Neuronal stem cell (in vitro differentiated cells): ENCODE results near the gene MKNK1.
A peak's percentile ranks its signal among the peaks of the same experiment; 100 is the strongest.

ENCODE experiments used
- DNase-seq: peaks from one replicate; pipeline ENCODE4 v3.0.0-alpha.2; 2013; ENCODE audit warnings: low spot score
- H2AFZ ChIP-seq: one replicate; pipeline ENCODE4 v1.6.1; 2013; ENCODE audit warnings: mild to moderate bottlenecking, low read length, inconsistent platforms
- H2AK5ac ChIP-seq: 2 replicates; pipeline ENCODE4 v1.6.1; 2013; ENCODE audit warnings: low read depth, mild to moderate bottlenecking, inconsistent platforms, low read length, moderate library complexity, mixed read lengths
- H2BK120ac ChIP-seq: 2 replicates; pipeline ENCODE4 v1.6.1; 2013; ENCODE audit warnings: low read depth, mild to moderate bottlenecking, inconsistent platforms, low read length, moderate library complexity, mixed read lengths
- H2BK12ac ChIP-seq: one replicate; pipeline ENCODE4 v1.6.1; 2013; ENCODE audit warnings: low read length, inconsistent platforms
- H2BK15ac ChIP-seq: 2 replicates; pipeline ENCODE4 v1.6.1; 2013; ENCODE audit warnings: mild to moderate bottlenecking, low read length, inconsistent platforms, mixed read lengths
- H2BK5ac ChIP-seq: one replicate; pipeline ENCODE4 v1.6.1; 2013; ENCODE audit warnings: inconsistent platforms, mild to moderate bottlenecking, low read length, moderate library complexity
- H3K14ac ChIP-seq: one replicate; pipeline ENCODE4 v1.6.1; 2013; ENCODE audit warnings: low read length, inconsistent platforms
- H3K18ac ChIP-seq: 2 replicates; pipeline ENCODE4 v1.6.1; 2013; ENCODE audit warnings: low read length, inconsistent platforms
- H3K23ac ChIP-seq: 2 replicates; pipeline ENCODE4 v1.6.1; 2013; ENCODE audit warnings: low read depth, mild to moderate bottlenecking, mixed read lengths, low read length, inconsistent platforms; ENCODE audit not compliant: poor library complexity
- H3K27ac ChIP-seq: replicated peaks from 3 replicates; pipeline ENCODE4 v1.5.1; 2013; ENCODE audit warnings: low read length, inconsistent platforms
- H3K27me3 ChIP-seq, 3 experiments: 2 replicates each; pipeline ENCODE4 v1.6.1; 2013; ENCODE audit warnings: low read length in 3 of 3, mild to moderate bottlenecking in 2 of 3, inconsistent platforms in 1 of 3, low read depth in 1 of 3, mixed read lengths in 1 of 3, moderate library complexity in 1 of 3; ENCODE audit not compliant: control insufficient read depth in 3 of 3, insufficient read depth in 3 of 3
- H3K36me3 ChIP-seq, 2 donors: replicated peaks in 1 of 2; 2 replicates each; pipeline ENCODE4 v1.6.1; 2013; ENCODE audit warnings: low read length in 2 of 2; ENCODE audit not compliant: control insufficient read depth in 2 of 2, insufficient read depth in 2 of 2
- H3K4ac ChIP-seq: 2 replicates; pipeline ENCODE4 v1.6.1; 2013; ENCODE audit warnings: inconsistent platforms, mild to moderate bottlenecking, low read length, moderate library complexity
- H3K4me1 ChIP-seq, 2 donors: 1 replicate in 1 of 2; 2 replicates in 1 of 2; pipeline ENCODE4 v1.6.1; 2013; ENCODE audit warnings: low read length in 2 of 2, low read depth in 1 of 2; ENCODE audit not compliant: control insufficient read depth in 2 of 2, insufficient read depth in 1 of 2
- H3K4me2 ChIP-seq: one replicate; pipeline ENCODE4 v1.6.1; 2013; ENCODE audit warnings: mild to moderate bottlenecking, low read length, inconsistent platforms; ENCODE audit not compliant: insufficient read depth, poor library complexity, severe bottlenecking
- H3K4me3 ChIP-seq, 2 donors: 2 replicates each; pipeline ENCODE4 v1.5.1; 2013; ENCODE audit warnings: low read length in 2 of 2, mild to moderate bottlenecking in 2 of 2, inconsistent platforms in 1 of 2, moderate library complexity in 1 of 2
- H3K79me1 ChIP-seq: one replicate; pipeline ENCODE4 v1.6.1; 2013; ENCODE audit warnings: low read depth, mild to moderate bottlenecking, inconsistent platforms, low read length, moderate library complexity
- H3K9ac ChIP-seq: one replicate; pipeline ENCODE4 v1.6.1; 2013; ENCODE audit warnings: mild to moderate bottlenecking, low read depth, low read length, inconsistent platforms; ENCODE audit not compliant: poor library complexity
- H3K9me3 ChIP-seq, 2 donors: replicated peaks in 1 of 2; 2 replicates each; pipeline versions ENCODE3 to v1.6.1; 2013; ENCODE audit warnings: low read length in 2 of 2, mild to moderate bottlenecking in 2 of 2, inconsistent platforms in 1 of 2, low read depth in 1 of 2, mixed read lengths in 1 of 2, moderate library complexity in 1 of 2; ENCODE audit not compliant: control insufficient read depth in 2 of 2, insufficient read depth in 1 of 2
- H4K8ac ChIP-seq: one replicate; pipeline ENCODE4 v1.6.1; 2013; ENCODE audit warnings: low read depth, mild to moderate bottlenecking, inconsistent platforms, low read length, moderate library complexity
- H4K91ac ChIP-seq: one replicate; pipeline ENCODE4 v1.6.1; 2013; ENCODE audit warnings: low read length, low read depth, mild to moderate bottlenecking, inconsistent platforms; ENCODE audit not compliant: poor library complexity
- WGBS, 2 donors: extraction: QIAGEN DNeasy Blood & Tissue Kit; methylation state at CpG; one replicate each; pipeline ENCODE4 v1.1.7; 2013; ENCODE audit warnings: missing lambda C conversion rate in 2 of 2, mixed read lengths in 1 of 2; ENCODE audit not compliant: insufficient read length in 2 of 2, insufficient replicate concordance in 1 of 2; ENCODE audit errors: extremely low coverage in 2 of 2; 5-methylcytosine and 5-hydroxymethylcytosine counted together

The MKNK1 gene

GRCh38 chr1:46619656-46620258, 15.7 kb upstream of the MKNK1 start:
- no peak overlapping the region for H3K4me2 ChIP-seq
- H2BK15ac ChIP-seq, result no peak overlapping the region
- H3K18ac ChIP-seq, result no peak overlapping the region
- no peak overlapping the region for H3K14ac ChIP-seq
- H3K9ac ChIP-seq, result no peak overlapping the region
- no peak for DNase-seq
- H3K4ac ChIP-seq, result no peak overlapping the region
- H3K9me3 ChIP-seq, result no peaks in the 10 kb centered on the region
- H4K8ac ChIP-seq, result no peak overlapping the region
- no peak overlapping the region for H3K27ac ChIP-seq
- H2AFZ ChIP-seq, result no peak overlapping the region
- H3K79me1 ChIP-seq, result no peaks in the 10 kb centered on the region
- no peak overlapping the region for H3K23ac ChIP-seq
- no peak overlapping the region for H2BK120ac ChIP-seq
- no peak overlapping the region for H2AK5ac ChIP-seq
- peaks cover 12 to 14% of the 10 kb centered on the region in 2 donors for H3K4me1 ChIP-seq
- WGBS, 2 donors, result no CpG with 5 or more reads among the region's 5 CpGs
- H3K27me3 ChIP-seq, result peaks cover 0 to 13% (median 5%) of the 10 kb centered on the region in 3 experiments
- no peak overlapping the region for H3K4me3 ChIP-seq
- no peak overlapping the region for H2BK5ac ChIP-seq
- no peak overlapping the region for H4K91ac ChIP-seq
- H3K36me3 ChIP-seq, result no peaks in the 10 kb centered on the region
- no peak overlapping the region for H2BK12ac ChIP-seq

GRCh38 chr1:46618754-46619415, 14.8 kb upstream of the MKNK1 start:
- no peak overlapping the region for H4K91ac ChIP-seq
- H4K8ac ChIP-seq, result no peak overlapping the region
- no peak overlapping the region for H2BK12ac ChIP-seq
- no CpG with 5 or more reads among the region's 4 CpGs for WGBS, 2 donors
- no peak overlapping the region for H3K4me3 ChIP-seq
- no peaks in the 10 kb centered on the region for H3K79me1 ChIP-seq
- no peak overlapping the region for H3K23ac ChIP-seq
- no peak overlapping the region for H2AK5ac ChIP-seq
- no peak overlapping the region for H2BK15ac ChIP-seq
- peaks cover 0 to 13% (median 5%) of the 10 kb centered on the region in 3 experiments for H3K27me3 ChIP-seq
- no peak for DNase-seq
- no peaks in the 10 kb centered on the region for H3K9me3 ChIP-seq
- H3K4me2 ChIP-seq, result no peak overlapping the region
- no peak overlapping the region for H3K18ac ChIP-seq
- H3K14ac ChIP-seq, result no peak overlapping the region
- no peak overlapping the region for H2AFZ ChIP-seq
- no peak overlapping the region for H3K9ac ChIP-seq
- peaks cover 14 to 19% of the 10 kb centered on the region in 2 donors for H3K4me1 ChIP-seq
- H2BK5ac ChIP-seq, result no peak overlapping the region
- H3K4ac ChIP-seq, result no peak overlapping the region
- H3K27ac ChIP-seq, result no peak overlapping the region
- H3K36me3 ChIP-seq, result no peaks in the 10 kb centered on the region
- H2BK120ac ChIP-seq, result no peak overlapping the region

GRCh38 chr1:46617833-46618232, 13.8 kb upstream of the MKNK1 start:
- peaks cover 20 to 26% of the 10 kb centered on the region in 2 donors for H3K4me1 ChIP-seq
- peaks cover 0 to 13% (median 5%) of the 10 kb centered on the region in 3 experiments for H3K27me3 ChIP-seq
- peak overlapping the region; percentile 4 for H4K8ac ChIP-seq
- H3K4me2 ChIP-seq, result no peak overlapping the region
- H3K14ac ChIP-seq, result no peak overlapping the region
- no peak overlapping the region for H2BK5ac ChIP-seq
- no peak overlapping the region for H3K23ac ChIP-seq
- no peak overlapping the region for H3K18ac ChIP-seq
- no peak for DNase-seq
- no peaks in the 10 kb centered on the region for H3K9me3 ChIP-seq
- H3K36me3 ChIP-seq, result no peaks in the 10 kb centered on the region
- no peak overlapping the region for H2BK12ac ChIP-seq
- H3K79me1 ChIP-seq, result no peaks in the 10 kb centered on the region
- H4K91ac ChIP-seq, result no peak overlapping the region
- no peak overlapping the region for H2AFZ ChIP-seq
- no peak overlapping the region for H2AK5ac ChIP-seq
- no peak overlapping the region for H3K4ac ChIP-seq
- no peak overlapping the region for H3K27ac ChIP-seq
- H2BK15ac ChIP-seq, result peak overlapping the region; percentile 25
- H3K4me3 ChIP-seq, result no peak overlapping the region
- H2BK120ac ChIP-seq, result no peak overlapping the region
- no CpG with 5 or more reads among the region's 3 CpGs for WGBS, 2 donors
- no peak overlapping the region for H3K9ac ChIP-seq

GRCh38 chr1:46617108-46617800, 13.2 kb upstream of the MKNK1 start:
- Histone ChIP-seq H3K14ac (no peak overlapping the region), H4K91ac (no peak overlapping the region), H3K4me1 (peaks cover 20 to 26% of the 10 kb centered on the region in 2 donors), H2BK15ac (peak overlapping the region; percentile 84), H3K4ac (no peak overlapping the region), H2AFZ (peak overlapping the region; percentile 95), H3K23ac (peak overlapping the region; percentile 90), H3K27me3 (peaks cover 0 to 13% (median 5%) of the 10 kb centered on the region in 3 experiments), H3K9ac (no peak overlapping the region), H3K79me1 (no peaks in the 10 kb centered on the region), H3K18ac (peak overlapping the region; percentile 96), H2BK120ac (no peak overlapping the region), H2BK12ac (peak overlapping the region; percentile 64), H3K9me3 (no peaks in the 10 kb centered on the region), H3K36me3 (no peaks in the 10 kb centered on the region), H2BK5ac (no peak overlapping the region), H3K4me3 (peak overlapping the region; percentile 66 to 86), H3K27ac (no peak overlapping the region), H4K8ac (peak overlapping the region; percentile 4), H2AK5ac (no peak overlapping the region), H3K4me2 (peak overlapping the region; percentile 97)
- DNase-seq, result no peak
- WGBS, 2 donors, result no CpG with 5 or more reads among the region's 10 CpGs
